ENCODE measurements around the gene LIMK1. TPM values are rescaled to one million over a fixed set of nuclear protein-coding genes. Genes with fewer than 3 reads are reported as not detected.
"Not testable (repeated sequence)": the region's sequence is repeated elsewhere in the genome, so short reads cannot be mapped to it uniquely, and the experiment has no call there.

LIMK1 gene
- total RNA-seq (2014; rRNA removed; shearing (Covaris generic)) = 43.2 and 43.4 TPM in 2 replicates

GRCh38 chr7:74083117-74083876, at the start of gene LIMK1:
LIMK1 (plus strand) TSS chr7:74083804; CDS start chr7:74083991, 187 bp downstream.
- DNase-seq = peak; percentile 92 to 96
- Histone ChIP-seq H3K27ac (peak within 1 kb of the TSS; percentile 75), H3K27me3 (no peaks in the 10 kb centered on the region), H3K4me1 (peaks cover 20% of the 10 kb centered on the region), H3K4me3 (peak within 1 kb of the TSS; percentile 87), H3K9me3 (replicated peaks) (no peaks in the 10 kb centered on the region), H3K36me3 (peaks cover 15% of the 10 kb centered on the region; the same call in 1 of the 2 replicates)

GRCh38 chr7:74037609-74038008, 46.0 kb upstream of the LIMK1 start:
- 0 out of 2 replicates have a peak, but pooled peaks cover 3% of the 10 kb centered on the region for H3K36me3 ChIP-seq
- H3K4me3 ChIP-seq = no peak overlapping the region
- H3K27ac ChIP-seq = peak overlapping the region; percentile 77; the same call in 1 of the 2 replicates
- no peaks in the 10 kb centered on the region for H3K9me3 ChIP-seq (replicated peaks)
- no peaks in the 10 kb centered on the region for H3K27me3 ChIP-seq
- peaks cover 48% of the 10 kb centered on the region for H3K4me1 ChIP-seq
- DNase-seq = no peak

GRCh38 chr7:74038194-74038961, 45.2 kb upstream of the LIMK1 start:
- H3K27me3 ChIP-seq = no peaks in the 10 kb centered on the region
- H3K27ac ChIP-seq = peak overlapping the region; percentile 77
- H3K36me3 ChIP-seq = 0 out of 2 replicates have a peak, but pooled peaks cover 3% of the 10 kb centered on the region
- no peak overlapping the region for H3K4me3 ChIP-seq
- H3K9me3 ChIP-seq (replicated peaks) = no peaks in the 10 kb centered on the region
- H3K4me1 ChIP-seq = peaks cover 46% of the 10 kb centered on the region
- DNase-seq = no peak

GRCh38 chr7:74039337-74039736, 44.3 kb upstream of the LIMK1 start:
- H3K27me3 ChIP-seq = no peaks in the 10 kb centered on the region
- no peaks in the 10 kb centered on the region for H3K9me3 ChIP-seq (replicated peaks)
- peaks cover 52% of the 10 kb centered on the region for H3K4me1 ChIP-seq
- peak; percentile 94 to 95 for DNase-seq
- H3K4me3 ChIP-seq = no peak overlapping the region
- peak overlapping the region; percentile 77 for H3K27ac ChIP-seq
- 0 out of 2 replicates have a peak, but pooled peaks cover 3% of the 10 kb centered on the region for H3K36me3 ChIP-seq

- H3K27ac ChIP-seq = peak overlapping the region; percentile 77
These were observed 43.4 kb upstream of the LIMK1 start for GRCh38 chr7:74040101-74040790.

GRCh38 chr7:74040791-74041520, 42.6 kb upstream of the LIMK1 start:
- 0 out of 2 replicates have a peak, but pooled peaks cover 3% of the 10 kb centered on the region for H3K36me3 ChIP-seq
- no peaks in the 10 kb centered on the region for H3K27me3 ChIP-seq
- peaks cover 62% of the 10 kb centered on the region for H3K4me1 ChIP-seq
- no peak overlapping the region for H3K27ac ChIP-seq
- no peaks in the 10 kb centered on the region for H3K9me3 ChIP-seq (replicated peaks)
- H3K4me3 ChIP-seq = no peak overlapping the region
- no peak for DNase-seq

More at GRCh38 chr7:74040101-74040790, 43.4 kb upstream of the LIMK1 start:
- H3K36me3 ChIP-seq = 0 out of 2 replicates have a peak, but pooled peaks cover 3% of the 10 kb centered on the region
- no peaks in the 10 kb centered on the region for H3K9me3 ChIP-seq (replicated peaks)
- H3K4me1 ChIP-seq = peaks cover 58% of the 10 kb centered on the region
- DNase-seq = no peak
- no peaks in the 10 kb centered on the region for H3K27me3 ChIP-seq
- H3K4me3 ChIP-seq = no peak overlapping the region

GRCh38 chr7:74042746-74043522, 40.7 kb upstream of the LIMK1 start:
- Histone ChIP-seq H3K4me3 (no peak overlapping the region), H3K27ac (peak overlapping the region; percentile 64; the same call in 1 of the 2 replicates), H3K36me3 (peaks cover 5% of the 10 kb centered on the region; the same call in 1 of the 2 replicates), H3K9me3 (replicated peaks) (no peaks in the 10 kb centered on the region), H3K4me1 (peaks cover 55% of the 10 kb centered on the region), H3K27me3 (no peaks in the 10 kb centered on the region)
- DNase-seq = no peak

- H3K4me1 ChIP-seq = peaks cover 49% of the 10 kb centered on the region
- H3K4me3 ChIP-seq = no peak overlapping the region
- H3K36me3 ChIP-seq = peaks cover 7% of the 10 kb centered on the region
- H3K27ac ChIP-seq = peak overlapping the region; percentile 64; the same call in 1 of the 2 replicates
- DNase-seq = no peak
- H3K27me3 ChIP-seq = no peaks in the 10 kb centered on the region
- H3K9me3 ChIP-seq (replicated peaks) = no peaks in the 10 kb centered on the region
These were observed 40.1 kb upstream of the LIMK1 start for GRCh38 chr7:74043523-74043951.

GRCh38 chr7:74044366-74045350, 38.9 kb upstream of the LIMK1 start:
- no peak overlapping the region for H3K4me3 ChIP-seq
- peaks cover 17% of the 10 kb centered on the region for H3K36me3 ChIP-seq
- DNase-seq = peak; percentile 83 to 86
- H3K4me1 ChIP-seq = peaks cover 38% of the 10 kb centered on the region
- no peaks in the 10 kb centered on the region for H3K9me3 ChIP-seq (replicated peaks)
- H3K27me3 ChIP-seq = no peaks in the 10 kb centered on the region
- peak overlapping the region; percentile 64 for H3K27ac ChIP-seq

GRCh38 chr7:74046581-74046980, 37.0 kb upstream of the LIMK1 start:
- H3K9me3 ChIP-seq (replicated peaks); H3K27me3 ChIP-seq; DNase-seq; H3K27ac ChIP-seq; H3K4me3 ChIP-seq: not testable (repeated sequence)
- Histone ChIP-seq H3K36me3 (peaks cover 25% of the 10 kb centered on the region), H3K4me1 (peaks cover 28% of the 10 kb centered on the region)

GRCh38 chr7:74047804-74048380, 35.7 kb upstream of the LIMK1 start:
- Histone ChIP-seq H3K27ac (no peak overlapping the region), H3K27me3 (no peaks in the 10 kb centered on the region), H3K36me3 (peaks cover 28% of the 10 kb centered on the region), H3K9me3 (replicated peaks) (no peaks in the 10 kb centered on the region), H3K4me1 (peaks cover 27% of the 10 kb centered on the region), H3K4me3 (no peak overlapping the region)
- DNase-seq = no peak

GRCh38 chr7:74048999-74049599, 34.5 kb upstream of the LIMK1 start:
- H3K4me1 ChIP-seq = peaks cover 15% of the 10 kb centered on the region
- H3K27me3 ChIP-seq = no peaks in the 10 kb centered on the region
- no peak overlapping the region for H3K4me3 ChIP-seq
- H3K9me3 ChIP-seq (replicated peaks) = no peaks in the 10 kb centered on the region
- DNase-seq = no peak
- H3K36me3 ChIP-seq = peaks cover 31% of the 10 kb centered on the region
- no peak overlapping the region for H3K27ac ChIP-seq
